SU-DHL-6 (cell line): Measurements from ENCODE around the gene SPNS2.

Experiments used
- H2AFZ ChIP-seq: fragments of 200-600 bp; sonication (generic); 2 replicates; pipeline ENCODE4 v1.6.1; 2014; ENCODE audit warnings: low read depth, mild to moderate bottlenecking, moderate library complexity, mixed read lengths, antibody characterized with exemption, low read length; ENCODE audit not compliant: severe bottlenecking
- H3F3A ChIP-seq: fragments of 200-600 bp; shearing (Covaris generic); 2 replicates; pipeline ENCODE4 v1.6.0; 2016; ENCODE audit warnings: antibody characterized with exemption, mild to moderate bottlenecking; ENCODE audit not compliant: insufficient read depth
- H3K27ac ChIP-seq: fragments of 200-600 bp; sonication (generic); 2 replicates; pipeline ENCODE4 v1.5.1; 2016; ENCODE audit warnings: low read depth, mild to moderate bottlenecking, low read length, moderate library complexity, mixed read lengths
- H3K27me3 ChIP-seq: fragments of 200-600 bp; sonication (generic), shearing (Covaris generic); 2 replicates; pipeline ENCODE4 v1.6.0; 2014; ENCODE audit warnings: mild to moderate bottlenecking, low read length
- H3K36me3 ChIP-seq: fragments of 200-600 bp; sonication (generic); 2 replicates; pipeline ENCODE4 v1.6.1; 2014; ENCODE audit warnings: mild to moderate bottlenecking, low read length, mixed read lengths
- H3K4me2 ChIP-seq: fragments of 300-600, 200-600 bp; shearing (Covaris generic), sonication (generic); 2 replicates; pipeline ENCODE4 v1.6.0; 2014; ENCODE audit warnings: low read length, low read depth, mild to moderate bottlenecking; ENCODE audit not compliant: poor library complexity, severe bottlenecking
- H3K4me3 ChIP-seq: fragments of 200-600 bp; sonication (generic); 2 replicates; pipeline ENCODE4 v1.5.1; 2014; ENCODE audit warnings: antibody characterized with exemption, low read length, mild to moderate bottlenecking, mixed read lengths; ENCODE audit not compliant: insufficient read depth, poor library complexity, severe bottlenecking
- H3K79me2 ChIP-seq: fragments of 200-600 bp; sonication (generic); 2 replicates; pipeline ENCODE4 v1.6.1; 2014; ENCODE audit warnings: mild to moderate bottlenecking, low read length, moderate library complexity; ENCODE audit not compliant: insufficient read depth
- H3K9ac ChIP-seq: fragments of 200-600 bp; sonication (generic); 2 replicates; pipeline ENCODE4 v1.7.0; 2014; ENCODE audit warnings: mild to moderate bottlenecking, low read length
- H3K9me2 ChIP-seq: fragments of 200-600 bp; sonication (generic); replicated peaks from 2 replicates; pipeline ENCODE4 v1.6.1; 2014; ENCODE audit warnings: low read length; ENCODE audit not compliant: insufficient read depth
- H3K9me3 ChIP-seq: fragments of 200-600 bp; sonication (generic); 2 replicates; pipeline ENCODE4 v1.6.1; 2014; ENCODE audit warnings: low read length, mixed read lengths; ENCODE audit not compliant: insufficient read depth
- H4K20me1 ChIP-seq: fragments of 200-600 bp; sonication (generic); 2 replicates; pipeline ENCODE4 v1.6.1; 2014; ENCODE audit warnings: low read depth, mild to moderate bottlenecking, antibody characterized with exemption, low read length, moderate library complexity, mixed read lengths
- CTCF ChIP-seq: fragments of 200-600 bp; sonication (generic); IDR thresholded peaks from one replicate; pipeline ENCODE4 v1.5.1; 2017; ENCODE audit warnings: antibody characterized with exemption, mild to moderate bottlenecking, low read length, moderate library complexity; ENCODE audit not compliant: insufficient read depth, poor library complexity, severe bottlenecking
- EZH2phosphoT487 ChIP-seq: fragments of 200-600 bp; sonication (generic), shearing (Covaris generic); conservative IDR thresholded peaks from 2 replicates; pipeline ENCODE4 v1.6.1; 2018; ENCODE audit warnings: mild to moderate bottlenecking, antibody characterized with exemption, low read length, moderate library complexity, mixed read lengths

Gene SPNS2

GRCh38 chr17:4453812-4454591 lies 44.7 kb upstream of the SPNS2 start:
- Histone ChIP-seq H3K4me2 (no peak overlapping the region), H3K79me2 (no peaks in the 10 kb centered on the region)

GRCh38 chr17:4460661-4461060 lies 38.0 kb upstream of the SPNS2 start:
- H3F3A ChIP-seq: no peaks in the 10 kb centered on the region
- H4K20me1 ChIP-seq: no peaks in the 10 kb centered on the region
- no peak overlapping the region for H3K9ac ChIP-seq
- H3K4me3 ChIP-seq: no peak overlapping the region
- H3K36me3 ChIP-seq: no peaks in the 10 kb centered on the region
- no peaks in the 10 kb centered on the region for H3K9me2 ChIP-seq
- H3K27ac ChIP-seq: no peak overlapping the region
- no peaks in the 10 kb centered on the region for H3K9me3 ChIP-seq
- H3K4me2 ChIP-seq: no peak overlapping the region
- TF ChIP-seq EZH2phosphoT487 (no peak), CTCF (no peak)
- H3K79me2 ChIP-seq: no peaks in the 10 kb centered on the region
- no peaks in the 10 kb centered on the region for H3K27me3 ChIP-seq
- no peak overlapping the region for H2AFZ ChIP-seq

More at GRCh38 chr17:4453812-4454591, 44.7 kb upstream of the SPNS2 start:
- Histone ChIP-seq H4K20me1 (no peaks in the 10 kb centered on the region), H3K9me2 (no peaks in the 10 kb centered on the region), H3K27me3 (no peaks in the 10 kb centered on the region), H3F3A (no peaks in the 10 kb centered on the region), H2AFZ (no peak overlapping the region), H3K4me3 (no peak overlapping the region), H3K36me3 (no peaks in the 10 kb centered on the region), H3K9me3 (no peaks in the 10 kb centered on the region), H3K9ac (no peak overlapping the region), H3K27ac (no peak overlapping the region)
- TF ChIP-seq CTCF (no peak), EZH2phosphoT487 (no peak)

DNA sequence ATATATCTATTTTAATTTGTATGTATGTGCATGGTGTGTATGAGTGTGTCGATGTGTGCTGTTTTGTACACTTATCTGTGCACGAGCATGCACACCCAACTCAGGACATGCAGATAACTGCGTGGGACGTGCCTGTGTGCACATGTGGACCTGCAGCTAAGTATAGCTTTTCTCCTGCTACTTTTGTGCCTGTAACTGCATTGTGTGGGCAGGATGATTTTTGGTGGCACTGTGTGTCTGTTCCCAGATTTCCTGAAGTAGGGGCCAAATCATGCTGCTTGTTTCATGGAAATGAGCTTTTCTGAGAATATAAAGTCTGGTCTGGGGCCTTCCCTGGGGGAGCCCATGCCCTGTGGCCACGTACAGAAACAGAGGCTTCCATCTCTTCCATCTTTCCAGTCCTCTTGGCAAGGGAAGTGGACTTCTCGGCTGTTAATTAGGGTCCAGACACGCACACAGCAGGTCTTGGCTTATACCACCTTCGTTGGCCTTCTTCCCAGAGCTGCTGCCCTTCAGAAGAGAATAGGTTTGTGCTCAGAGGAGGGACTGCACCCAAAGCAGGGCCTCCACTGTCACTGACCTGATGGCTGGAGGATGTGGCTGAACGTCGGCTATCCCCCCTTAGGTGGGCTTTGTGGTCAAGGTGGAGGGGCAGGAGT lies 34.7 kb upstream of the SPNS2 start:
- Histone ChIP-seq H3K27ac (no peak overlapping the region), H3K27me3 (no peaks in the 10 kb centered on the region), H3K4me3 (no peak overlapping the region), H3K9me3 (no peaks in the 10 kb centered on the region), H2AFZ (no peak overlapping the region), H3K4me2 (no peak overlapping the region), H3K9ac (no peak overlapping the region), H3K36me3 (no peaks in the 10 kb centered on the region), H3F3A (no peaks in the 10 kb centered on the region), H4K20me1 (no peaks in the 10 kb centered on the region), H3K79me2 (no peaks in the 10 kb centered on the region), H3K9me2 (no peaks in the 10 kb centered on the region)
- no peak for TF ChIP-seq EZH2phosphoT487
- TF ChIP-seq CTCF: no peak
